GM12873 (cell line): ENCODE results near the gene RGR.

Experiments
- CTCF ChIP-seq: IDR thresholded peaks from 2 replicates; pipeline ENCODE4 v1.5.1; 2012; ENCODE audit warnings: low read depth, mild to moderate bottlenecking, moderate library complexity, low read length, control low read depth; ENCODE audit not compliant: insufficient read depth; ENCODE audit errors: missing control alignments

RGR gene

GRCh38 chr10:84211566-84211965, 33.3 kb upstream of the RGR start:
- no peak for TF ChIP-seq CTCF

GRCh38 chr10:84212014-84212413, 32.8 kb upstream of the RGR start:
- no peak for TF ChIP-seq CTCF

GRCh38 chr10:84213076-84213475, 31.8 kb upstream of the RGR start:
- TF ChIP-seq CTCF = no peak

GRCh38 chr10:84214046-84214572, 30.7 kb upstream of the RGR start:
- TF ChIP-seq CTCF = no peak

GRCh38 chr10:84214612-84215235, 30.1 kb upstream of the RGR start:
- peak; percentile 81 for TF ChIP-seq CTCF

GRCh38 chr10:84216834-84217233, 28.0 kb upstream of the RGR start:
- no peak for TF ChIP-seq CTCF

- TF ChIP-seq CTCF = no peak
Measured at GRCh38 chr10:84217746-84218145, 27.1 kb upstream of the RGR start.
